NB4 (cell line): Measurements from ENCODE around the gene MMP13.

Experiments used
- DNase-seq: peaks from one replicate; pipeline ENCODE4 v3.0.0; 2010; ENCODE audit warnings: low read depth
- H3K4me3 ChIP-seq: one replicate; pipeline ENCODE4 v1.5.1; 2011; ENCODE audit warnings: mild to moderate bottlenecking, low read depth, low read length, moderate library complexity
- CTCF ChIP-seq: IDR thresholded peaks from one replicate; pipeline ENCODE4 v1.5.1; 2012; ENCODE audit warnings: low read depth, low read length
- MAX ChIP-seq: IDR thresholded peaks from 2 replicates; pipeline ENCODE4 v1.6.1; 2011; ENCODE audit warnings: low read depth, low read length
- MYC ChIP-seq: IDR thresholded peaks from 2 replicates; pipeline ENCODE4 v1.6.1; 2011; ENCODE audit warnings: low read depth, low read length
- POLR2A ChIP-seq: IDR thresholded peaks from 2 replicates; pipeline ENCODE4 v1.6.1; 2011; ENCODE audit warnings: mild to moderate bottlenecking; ENCODE audit not compliant: insufficient read length; ENCODE audit errors: extremely low read depth

MMP13 gene

GRCh38 chr11:102926517-102926916 lies 29.0 kb downstream of the MMP13 start:
- DNase-seq = no peak
- TF ChIP-seq CTCF = no peak
- TF ChIP-seq MAX = no peak
- no peak for TF ChIP-seq POLR2A
- TF ChIP-seq MYC = no peak
- H3K4me3 ChIP-seq = no peak overlapping the region

- no peak for DNase-seq
- H3K4me3 ChIP-seq = no peak overlapping the region
- TF ChIP-seq MYC = no peak
- TF ChIP-seq POLR2A = no peak
- TF ChIP-seq MAX = no peak
Measured at GRCh38 chr11:102925988-102926387, 29.5 kb downstream of the MMP13 start.

DNA sequence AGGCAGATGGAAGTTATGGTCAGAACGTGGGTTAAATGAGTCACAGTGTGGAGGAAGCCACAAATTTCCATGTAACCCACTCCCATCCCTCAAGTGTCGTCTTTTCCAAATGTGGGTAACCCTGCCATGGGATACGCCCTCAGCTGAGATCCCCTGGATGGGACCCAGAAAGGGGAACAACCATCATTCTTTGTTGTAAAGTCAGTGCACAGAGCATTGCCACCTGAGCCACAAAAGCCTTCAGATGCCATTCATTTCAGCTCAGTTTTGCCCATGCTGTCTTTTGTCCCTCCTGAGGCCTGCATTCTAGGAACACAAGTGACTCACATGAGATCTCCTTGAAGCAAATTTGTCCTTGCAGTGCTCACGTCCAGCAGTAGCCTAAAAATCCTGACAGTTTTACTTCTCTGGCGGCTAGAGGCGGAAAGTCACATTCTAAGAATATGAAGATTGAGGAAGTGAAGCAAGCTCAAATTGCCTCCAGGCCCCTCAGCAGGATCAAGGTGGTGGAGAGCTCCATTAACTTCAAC lies 30.6 kb downstream of the MMP13 start:
- H3K4me3 ChIP-seq = no peak overlapping the region
- peak; percentile 37 for DNase-seq
- TF ChIP-seq CTCF (no peak), MYC (no peak), MAX (no peak), POLR2A (no peak)

GRCh38 chr11:102921587-102922220 lies 33.8 kb downstream of the MMP13 start:
- H3K4me3 ChIP-seq = no peak overlapping the region
- DNase-seq = no peak
- TF ChIP-seq CTCF (no peak), MYC (no peak), POLR2A (no peak), MAX (no peak)

DNA sequence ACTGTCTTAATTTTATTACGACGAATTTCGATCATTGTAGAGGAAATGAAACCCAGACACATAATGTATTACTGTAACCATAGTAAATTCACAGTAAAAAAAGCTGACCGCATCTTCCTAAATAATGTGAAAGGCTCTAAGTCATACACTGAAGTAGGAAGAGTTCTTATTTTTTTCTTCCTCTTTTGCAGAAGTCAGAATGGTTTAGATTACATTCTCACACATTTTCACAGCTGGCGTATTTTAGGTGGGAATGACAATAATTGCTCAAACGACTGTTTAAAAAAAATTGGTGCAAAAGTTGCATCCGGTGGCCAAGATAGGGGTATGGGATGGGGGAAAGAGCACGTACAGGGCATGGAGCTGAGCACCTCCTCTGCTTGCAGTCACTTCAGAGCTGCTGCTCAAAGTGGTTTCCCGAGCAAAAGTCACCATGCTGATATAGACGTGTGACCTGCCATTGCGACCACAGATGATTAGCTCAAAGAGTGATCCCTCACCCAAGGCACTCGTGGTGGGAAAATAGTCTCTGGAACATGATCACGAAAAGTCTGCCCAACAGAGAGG lies 35.3 kb downstream of the MMP13 start:
- TF ChIP-seq MAX = no peak
- no peak for TF ChIP-seq MYC
- TF ChIP-seq POLR2A = no peak
- no peak for TF ChIP-seq CTCF
- peak; percentile 38 for DNase-seq
- no peak overlapping the region for H3K4me3 ChIP-seq

GRCh38 chr11:102915044-102915375 lies 40.5 kb downstream of the MMP13 start:
- H3K4me3 ChIP-seq = no peak overlapping the region
- no peak for DNase-seq
- no peak for TF ChIP-seq MAX
- TF ChIP-seq MYC = no peak
- TF ChIP-seq POLR2A = no peak
- TF ChIP-seq CTCF = no peak
